ENCODE results near the gene WDR70. TPM values are rescaled to one million over a fixed set of nuclear protein-coding genes. Genes with fewer than 3 reads are reported as not detected.

Gene WDR70
- total RNA-seq, 2 donors from 2014 or later, result 25.9 to 27.0 TPM

DNA sequence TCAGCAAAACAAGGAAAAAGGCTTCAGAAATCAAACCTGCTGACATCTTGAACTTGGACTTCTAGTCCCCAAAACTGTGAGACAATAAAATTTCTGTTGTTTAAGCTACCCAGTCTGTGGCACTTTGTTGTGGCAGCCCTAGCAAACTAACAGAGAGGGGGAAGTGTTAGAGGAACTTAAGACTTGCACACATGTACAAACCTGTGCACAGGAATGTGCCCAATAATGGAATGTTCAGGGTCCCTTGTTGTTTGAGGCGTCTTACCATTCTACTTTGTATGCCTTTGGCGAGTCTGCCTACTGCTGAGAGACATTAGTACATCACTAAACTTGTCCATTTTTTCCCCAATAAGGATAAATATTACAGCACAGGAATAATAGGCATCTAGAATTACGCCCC is 160.3 kb downstream of the WDR70 start:
- intact Hi-C loops (cut with DNase I), result no loop called here
- Histone ChIP-seq H3K9me3 (no peaks in the 10 kb centered on the region), H3K4me3 (no peak overlapping the region), H3K27ac (no peak overlapping the region), H3K36me3 (replicated peaks in 1 of 2; ENCODE audit: insufficient read depth in 1 of 2, low read depth in 2 of 2) (no peaks in the 10 kb centered on the region), H3K4me1 (no peaks in the 10 kb centered on the region), H3K27me3 (no peaks in the 10 kb centered on the region)
- WGBS, 2 donors, result 92 to 97% methylated on average over 3 of the region's 3 CpGs
- DNase-seq, result no peak
- TF ChIP-seq, protein P1, sequence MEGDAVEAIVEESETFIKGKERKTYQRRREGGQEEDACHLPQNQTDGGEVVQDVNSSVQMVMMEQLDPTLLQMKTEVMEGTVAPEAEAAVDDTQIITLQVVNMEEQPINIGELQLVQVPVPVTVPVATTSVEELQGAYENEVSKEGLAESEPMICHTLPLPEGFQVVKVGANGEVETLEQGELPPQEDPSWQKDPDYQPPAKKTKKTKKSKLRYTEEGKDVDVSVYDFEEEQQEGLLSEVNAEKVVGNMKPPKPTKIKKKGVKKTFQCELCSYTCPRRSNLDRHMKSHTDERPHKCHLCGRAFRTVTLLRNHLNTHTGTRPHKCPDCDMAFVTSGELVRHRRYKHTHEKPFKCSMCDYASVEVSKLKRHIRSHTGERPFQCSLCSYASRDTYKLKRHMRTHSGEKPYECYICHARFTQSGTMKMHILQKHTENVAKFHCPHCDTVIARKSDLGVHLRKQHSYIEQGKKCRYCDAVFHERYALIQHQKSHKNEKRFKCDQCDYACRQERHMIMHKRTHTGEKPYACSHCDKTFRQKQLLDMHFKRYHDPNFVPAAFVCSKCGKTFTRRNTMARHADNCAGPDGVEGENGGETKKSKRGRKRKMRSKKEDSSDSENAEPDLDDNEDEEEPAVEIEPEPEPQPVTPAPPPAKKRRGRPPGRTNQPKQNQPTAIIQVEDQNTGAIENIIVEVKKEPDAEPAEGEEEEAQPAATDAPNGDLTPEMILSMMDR (IDR thresholded peaks at IDR 0.05), result no peak
- TF ChIP-seq POLR2A (IDR thresholded peaks at IDR 0.05), result no peak
- ATAC-seq, result no peak

DNA sequence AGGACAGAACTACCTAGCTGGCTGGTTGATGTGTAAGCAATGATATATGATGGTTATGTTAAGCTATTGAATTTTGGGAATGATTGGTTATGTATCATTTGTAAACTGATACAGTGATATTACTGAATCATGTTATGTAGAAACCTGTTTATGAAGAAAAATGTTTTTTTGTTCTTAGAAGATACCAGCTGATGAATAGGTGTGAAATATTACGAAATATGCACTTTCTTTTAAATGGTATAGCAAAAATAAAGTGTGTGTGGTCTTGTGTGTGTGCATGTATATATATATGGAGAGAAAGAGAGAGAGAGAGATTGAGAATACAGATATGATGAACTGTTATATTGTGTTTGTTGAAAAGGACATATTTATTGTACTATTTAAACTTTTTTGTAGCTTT is 164.1 kb downstream of the WDR70 start:
- 92 to 100% methylated on average over 1 of the region's 1 CpG for WGBS, 2 donors
- TF ChIP-seq POLR2A (IDR thresholded peaks at IDR 0.05), result no peak
- TF ChIP-seq, protein P1 (IDR thresholded peaks at IDR 0.05), result no peak
- no peaks in the 10 kb centered on the region for H3K27me3 ChIP-seq
- H3K27ac ChIP-seq, result no peak overlapping the region
- no peaks in the 10 kb centered on the region for H3K36me3 ChIP-seq (replicated peaks in 1 of 2; ENCODE audit: insufficient read depth in 1 of 2, low read depth in 2 of 2)
- intact Hi-C loops (cut with DNase I), result no loop called here
- no peak overlapping the region for H3K4me3 ChIP-seq
- no peaks in the 10 kb centered on the region for H3K4me1 ChIP-seq
- DNase-seq (no peak), ATAC-seq (no peak)
- no peaks in the 10 kb centered on the region for H3K9me3 ChIP-seq

DNA sequence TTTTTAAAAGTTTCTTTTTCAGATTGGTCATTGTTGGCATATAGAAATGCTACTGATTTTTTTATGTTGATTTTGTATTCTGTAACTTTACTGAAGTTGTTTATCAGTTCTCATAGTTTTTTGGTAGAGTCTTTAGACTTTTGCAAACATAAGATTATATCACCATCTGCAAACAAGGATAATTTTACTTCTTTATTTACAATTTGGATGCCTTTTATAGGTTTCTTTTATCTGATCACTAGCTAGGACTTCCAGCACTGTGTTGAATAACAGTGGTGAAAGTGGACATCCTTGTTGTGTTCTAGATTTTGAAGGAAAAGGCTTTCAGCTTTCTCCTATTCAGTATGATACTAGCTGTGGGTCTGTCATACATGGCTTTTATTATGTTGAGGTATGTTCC is 170.3 kb downstream of the WDR70 start:
- Histone ChIP-seq H3K4me1 (no peaks in the 10 kb centered on the region), H3K27ac (no peak overlapping the region), H3K4me3 (no peak overlapping the region), H3K27me3 (no peaks in the 10 kb centered on the region), H3K9me3 (no peaks in the 10 kb centered on the region), H3K36me3 (replicated peaks in 1 of 2; ENCODE audit: insufficient read depth in 1 of 2, low read depth in 2 of 2) (no peaks in the 10 kb centered on the region)
- ATAC-seq, result no peak
- no peak for DNase-seq
- intact Hi-C loops (cut with DNase I), result no loop called here
- TF ChIP-seq, protein P1 (IDR thresholded peaks at IDR 0.05), result no peak
- no peak for TF ChIP-seq POLR2A (IDR thresholded peaks at IDR 0.05)

DNA sequence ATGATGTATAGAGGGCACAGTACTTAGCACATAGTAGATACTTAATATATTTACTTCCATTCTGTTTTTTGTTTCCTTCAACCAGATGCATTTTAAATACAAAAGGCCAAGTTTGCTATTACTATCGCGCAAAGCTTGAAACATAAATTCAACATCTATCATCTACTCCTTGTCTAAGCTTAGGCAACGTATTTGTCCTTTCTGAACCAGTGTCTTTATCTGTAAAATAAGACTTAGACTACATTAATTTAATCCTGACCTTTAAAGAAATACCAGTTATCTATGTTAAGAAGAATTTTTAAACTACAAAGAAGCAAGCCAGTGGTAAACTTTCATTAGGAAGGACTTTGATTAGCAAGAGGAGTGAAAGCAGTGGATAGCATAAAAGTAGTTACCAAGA is 173.0 kb downstream of the WDR70 start:
- no peak for ATAC-seq
- H3K27me3 ChIP-seq, result no peaks in the 10 kb centered on the region
- WGBS, 2 donors, result 93 to 94% methylated on average over 3 of the region's 3 CpGs
- H3K4me3 ChIP-seq, result no peak overlapping the region
- intact Hi-C loops (cut with DNase I), result no loop called here
- DNase-seq, result no peak
- no peaks in the 10 kb centered on the region for H3K4me1 ChIP-seq
- no peaks in the 10 kb centered on the region for H3K9me3 ChIP-seq
- H3K27ac ChIP-seq, result no peak overlapping the region
- no peak for TF ChIP-seq POLR2A (IDR thresholded peaks at IDR 0.05)
- TF ChIP-seq, protein P1 (IDR thresholded peaks at IDR 0.05), result no peak
- no peaks in the 10 kb centered on the region for H3K36me3 ChIP-seq (replicated peaks in 1 of 2; ENCODE audit: insufficient read depth in 1 of 2, low read depth in 2 of 2)

DNA sequence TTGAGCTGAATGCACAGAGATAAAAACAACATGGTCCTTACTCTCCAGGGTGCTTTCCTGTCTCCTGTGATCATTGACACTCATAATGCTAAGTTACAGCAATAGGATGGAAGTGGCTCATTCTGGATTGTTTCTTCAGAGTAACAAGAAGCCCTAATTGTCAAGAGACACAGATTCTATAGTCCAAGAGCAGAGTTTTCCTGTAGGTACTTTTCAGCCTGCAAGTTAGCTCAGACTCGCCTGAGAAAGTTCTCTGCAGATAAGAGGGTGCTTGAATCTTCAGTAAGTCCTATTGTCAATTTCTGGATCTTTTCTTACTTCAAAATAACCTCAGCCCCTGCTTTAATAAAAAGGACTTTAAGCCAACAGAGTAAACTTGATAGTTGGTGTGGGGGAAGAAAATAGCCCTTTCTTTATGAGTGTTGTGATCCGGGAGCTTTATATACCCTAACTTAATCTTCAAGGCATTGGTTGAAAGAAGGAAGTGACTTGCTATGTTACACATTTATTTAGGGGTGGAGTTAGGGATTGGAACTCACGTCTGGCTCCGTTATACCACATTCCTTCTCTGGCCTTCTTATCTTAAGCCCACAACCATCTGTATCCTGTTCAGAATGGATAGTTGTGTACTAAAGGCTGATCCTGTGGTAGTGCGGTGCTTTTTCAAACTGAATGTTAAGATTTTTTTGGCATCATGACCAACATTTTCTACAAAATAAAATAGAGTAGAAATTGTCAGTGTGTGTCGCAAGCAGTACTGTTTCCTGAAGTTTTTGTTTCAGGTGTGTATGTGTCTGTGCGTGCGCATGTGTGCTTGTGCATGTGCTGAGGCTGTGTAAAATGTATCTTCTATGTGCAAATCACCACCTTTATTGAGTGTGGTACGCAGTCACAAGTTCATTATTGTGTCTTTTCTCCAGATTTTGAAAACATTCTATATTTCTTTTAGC is 173.9 kb downstream of the WDR70 start:
- no peak for ATAC-seq

More for the DNA sequence above, 173.9 kb downstream of the WDR70 start:
- WGBS, 2 donors, result 58 to 70% methylated on average over 9 of the region's 9 CpGs
- intact Hi-C loops (cut with DNase I), result no loop called here
- Histone ChIP-seq H3K4me3 (no peak overlapping the region), H3K27me3 (no peaks in the 10 kb centered on the region), H3K27ac (no peak overlapping the region), H3K4me1 (no peaks in the 10 kb centered on the region), H3K9me3 (no peaks in the 10 kb centered on the region), H3K36me3 (replicated peaks in 1 of 2; ENCODE audit: insufficient read depth in 1 of 2, low read depth in 2 of 2) (no peaks in the 10 kb centered on the region)
- no peak for DNase-seq
- no peak for TF ChIP-seq POLR2A (IDR thresholded peaks at IDR 0.05)
- TF ChIP-seq, protein P1 (IDR thresholded peaks at IDR 0.05), result no peak
